ENCODE data around the gene DLGAP4.

The DLGAP4 gene

DNA sequence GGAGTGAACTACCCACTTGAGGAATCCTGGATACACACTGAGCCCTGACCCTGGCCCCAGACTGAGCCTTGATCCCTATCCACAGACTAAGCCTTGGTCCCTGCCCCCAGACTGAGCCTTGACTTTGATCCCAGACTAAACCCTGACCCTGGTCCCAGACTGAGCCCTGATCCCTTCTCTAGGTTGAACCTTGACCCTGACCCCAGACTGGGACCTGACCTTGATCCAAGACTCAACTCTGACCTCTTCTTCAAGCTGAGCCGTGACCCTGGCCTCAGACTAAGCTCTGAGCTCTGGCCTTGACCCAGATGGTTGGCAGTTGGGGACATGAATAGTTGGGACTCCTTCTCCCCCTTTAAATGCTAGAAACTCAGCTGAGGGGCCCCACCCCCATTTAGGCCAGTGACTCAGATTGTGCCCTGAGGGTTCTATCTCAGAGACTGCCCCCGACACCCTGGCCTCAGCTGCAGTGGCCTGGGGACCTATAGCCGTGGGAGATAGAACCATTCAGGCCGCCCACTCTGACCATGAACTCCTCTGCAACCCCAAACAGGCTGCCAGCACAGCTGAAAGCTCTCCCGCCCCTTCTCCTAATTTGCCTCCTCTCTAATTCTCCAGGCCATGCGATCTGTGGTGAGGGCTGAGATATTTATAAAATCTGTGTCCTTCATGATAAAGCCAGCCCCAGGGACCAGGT lies 84.7 kb downstream of the DLGAP4 start:
- Histone ChIP-seq H3K4me2 (no peak overlapping the region), H3K36me3 (no peaks in the 10 kb centered on the region), H3K9ac (no peak overlapping the region), H3K9me3 (no peaks in the 10 kb centered on the region), H3K4me1 (no peaks in the 10 kb centered on the region), H3K4me3 (no peak overlapping the region), H4K20me1 (peaks cover 2% of the 10 kb centered on the region; the same call in 1 of the 2 replicates), H3K27me3 (no peaks in the 10 kb centered on the region), H3K27ac (no peak overlapping the region)
- no peak for TF ChIP-seq Cebpa-rat (IDR thresholded peaks at IDR 0.05)

DNA sequence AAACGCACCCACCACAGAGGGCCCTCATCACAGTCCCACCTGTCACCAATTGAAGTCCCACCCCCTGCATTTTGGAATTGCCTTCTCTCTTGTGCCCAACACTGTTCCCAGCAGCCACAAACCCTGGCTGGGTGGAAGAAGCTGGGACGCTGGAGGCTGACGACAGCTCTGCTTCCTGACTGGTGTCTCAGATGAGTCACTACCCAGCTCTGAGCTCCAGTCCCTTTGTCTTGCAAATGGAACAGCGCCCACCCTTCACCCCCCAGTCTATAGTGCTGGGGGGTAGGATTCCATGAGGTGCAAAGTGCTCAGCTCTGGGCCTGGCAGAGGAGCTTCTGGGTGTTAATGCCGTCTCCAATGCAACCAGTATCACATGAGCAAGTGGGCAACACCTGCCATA lies 85.3 kb downstream of the DLGAP4 start:
- Histone ChIP-seq H3K4me2 (no peak overlapping the region), H3K9ac (no peak overlapping the region)

DNA sequence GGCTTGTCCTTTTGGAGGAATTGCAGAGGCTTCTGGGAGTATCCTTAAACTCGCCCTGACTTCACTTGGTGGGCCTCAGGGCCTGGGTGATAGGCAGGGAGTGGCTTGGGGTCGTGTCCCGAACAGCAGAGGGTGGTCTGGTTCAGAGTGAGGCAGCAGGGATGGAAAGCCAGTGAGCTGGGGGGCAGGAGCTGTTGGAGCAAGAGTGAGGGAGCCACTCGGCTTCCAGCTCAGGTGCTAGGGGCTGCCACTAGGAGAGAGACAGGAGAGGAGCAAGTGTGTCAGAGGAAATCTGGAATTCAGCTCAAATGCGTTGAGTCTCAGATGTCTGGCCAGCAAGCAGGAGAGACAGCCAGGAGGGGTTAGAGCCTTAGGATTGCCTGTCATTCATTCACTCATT lies 85.8 kb downstream of the DLGAP4 start:
- no peak overlapping the region for H3K27ac ChIP-seq
- H3K36me3 ChIP-seq: no peaks in the 10 kb centered on the region
- no peaks in the 10 kb centered on the region for H3K27me3 ChIP-seq
- H3K9ac ChIP-seq: no peak overlapping the region
- no peaks in the 10 kb centered on the region for H4K20me1 ChIP-seq
- H3K4me3 ChIP-seq: no peak overlapping the region
- H3K4me1 ChIP-seq: no peaks in the 10 kb centered on the region
- H3K9me3 ChIP-seq: no peaks in the 10 kb centered on the region
- no peak for TF ChIP-seq Cebpa-rat (IDR thresholded peaks at IDR 0.05)
- H3K4me2 ChIP-seq: no peak overlapping the region

More for the DNA sequence above, 85.3 kb downstream of the DLGAP4 start:
- Histone ChIP-seq H3K36me3 (no peaks in the 10 kb centered on the region), H3K9me3 (no peaks in the 10 kb centered on the region), H3K27me3 (no peaks in the 10 kb centered on the region), H4K20me1 (no peaks in the 10 kb centered on the region), H3K27ac (no peak overlapping the region), H3K4me3 (no peak overlapping the region), H3K4me1 (no peaks in the 10 kb centered on the region)
- TF ChIP-seq Cebpa-rat (IDR thresholded peaks at IDR 0.05): no peak

DNA sequence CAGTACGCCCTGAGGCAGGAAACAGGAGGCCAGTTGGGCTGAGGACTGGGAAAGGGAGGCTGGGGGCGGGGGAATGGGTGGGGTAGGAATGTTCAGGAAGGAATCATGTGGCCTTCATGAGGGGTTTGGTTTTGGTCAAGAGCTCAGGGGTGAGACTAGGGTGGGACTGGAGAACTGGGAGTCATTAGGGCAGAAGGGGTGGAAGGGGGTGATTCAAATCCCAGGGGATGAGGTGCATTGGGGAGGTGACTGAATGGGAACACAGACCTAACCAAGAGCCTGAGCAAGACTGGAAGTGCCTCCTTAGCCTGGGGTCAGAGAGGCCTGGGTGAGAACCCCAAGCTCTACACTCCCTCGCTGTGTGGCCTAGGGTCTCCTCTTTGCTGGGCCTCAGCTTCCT lies 86.8 kb downstream of the DLGAP4 start:
- Histone ChIP-seq H3K4me2 (no peak overlapping the region), H3K27ac (no peak overlapping the region), H3K4me3 (no peak overlapping the region), H3K9ac (no peak overlapping the region), H3K27me3 (no peaks in the 10 kb centered on the region), H3K4me1 (no peaks in the 10 kb centered on the region), H3K36me3 (no peaks in the 10 kb centered on the region), H4K20me1 (no peaks in the 10 kb centered on the region), H3K9me3 (no peaks in the 10 kb centered on the region)
- TF ChIP-seq Cebpa-rat (IDR thresholded peaks at IDR 0.05): no peak

DNA sequence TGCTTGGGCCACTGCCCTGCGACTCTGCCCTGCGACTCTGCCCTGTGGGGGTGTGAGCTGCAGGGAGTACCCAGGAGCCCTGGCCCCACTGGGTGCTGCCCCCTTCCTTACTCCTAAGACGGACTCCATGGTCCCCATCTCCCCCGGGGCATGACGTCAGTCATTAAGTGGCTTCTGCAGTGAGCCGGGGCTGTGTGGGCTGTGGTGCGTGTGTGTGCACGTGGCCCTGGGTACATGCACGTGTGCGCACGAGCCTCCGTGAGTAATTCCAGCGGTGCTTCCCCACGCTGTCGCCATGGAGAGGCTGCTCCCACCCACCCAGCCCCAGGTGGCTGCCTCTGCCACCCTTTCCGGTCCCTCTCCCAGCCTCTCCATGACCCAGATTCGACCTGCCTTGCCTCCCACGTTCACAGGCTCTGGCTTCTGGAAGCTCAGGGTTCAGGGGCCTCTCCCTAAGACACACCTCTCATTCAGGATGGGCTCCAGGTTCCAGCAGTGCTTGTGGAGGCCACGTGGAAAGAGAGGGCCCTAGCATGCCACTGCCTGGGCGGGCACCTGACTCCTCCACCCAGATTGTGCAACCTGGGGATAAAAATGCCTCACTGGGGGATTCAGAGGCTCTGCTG lies 88.3 kb downstream of the DLGAP4 start:
- Histone ChIP-seq H3K9ac (no peak overlapping the region), H3K27me3 (no peaks in the 10 kb centered on the region), H3K4me1 (no peaks in the 10 kb centered on the region), H3K9me3 (no peaks in the 10 kb centered on the region), H3K27ac (no peak overlapping the region), H3K4me3 (no peak overlapping the region), H3K36me3 (no peaks in the 10 kb centered on the region), H4K20me1 (no peaks in the 10 kb centered on the region), H3K4me2 (no peak overlapping the region)
- no peak for TF ChIP-seq Cebpa-rat (IDR thresholded peaks at IDR 0.05)

DNA sequence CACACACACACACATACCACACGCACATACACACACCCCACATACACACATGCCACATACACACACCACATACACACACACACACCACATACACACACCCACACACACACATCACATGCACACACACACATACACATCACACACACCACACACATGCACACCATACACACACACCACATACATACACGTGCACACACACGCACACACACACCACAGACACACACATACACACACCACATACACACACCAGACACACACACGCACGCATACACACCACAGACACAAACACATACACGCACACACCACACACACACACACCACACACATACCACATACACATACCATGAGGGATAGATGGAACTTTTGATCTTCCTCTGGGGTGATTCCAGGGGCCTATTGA lies 90.2 kb downstream of the DLGAP4 start:
- H3K9me3 ChIP-seq: no peaks in the 10 kb centered on the region
- TF ChIP-seq Cebpa-rat (IDR thresholded peaks at IDR 0.05): no peak
- H4K20me1 ChIP-seq: no peaks in the 10 kb centered on the region
- no peak overlapping the region for H3K27ac ChIP-seq
- no peaks in the 10 kb centered on the region for H3K4me1 ChIP-seq
- H3K4me2 ChIP-seq: no peak overlapping the region
- no peak overlapping the region for H3K4me3 ChIP-seq
- H3K27me3 ChIP-seq: no peaks in the 10 kb centered on the region
- no peak overlapping the region for H3K9ac ChIP-seq
- no peaks in the 10 kb centered on the region for H3K36me3 ChIP-seq

DNA sequence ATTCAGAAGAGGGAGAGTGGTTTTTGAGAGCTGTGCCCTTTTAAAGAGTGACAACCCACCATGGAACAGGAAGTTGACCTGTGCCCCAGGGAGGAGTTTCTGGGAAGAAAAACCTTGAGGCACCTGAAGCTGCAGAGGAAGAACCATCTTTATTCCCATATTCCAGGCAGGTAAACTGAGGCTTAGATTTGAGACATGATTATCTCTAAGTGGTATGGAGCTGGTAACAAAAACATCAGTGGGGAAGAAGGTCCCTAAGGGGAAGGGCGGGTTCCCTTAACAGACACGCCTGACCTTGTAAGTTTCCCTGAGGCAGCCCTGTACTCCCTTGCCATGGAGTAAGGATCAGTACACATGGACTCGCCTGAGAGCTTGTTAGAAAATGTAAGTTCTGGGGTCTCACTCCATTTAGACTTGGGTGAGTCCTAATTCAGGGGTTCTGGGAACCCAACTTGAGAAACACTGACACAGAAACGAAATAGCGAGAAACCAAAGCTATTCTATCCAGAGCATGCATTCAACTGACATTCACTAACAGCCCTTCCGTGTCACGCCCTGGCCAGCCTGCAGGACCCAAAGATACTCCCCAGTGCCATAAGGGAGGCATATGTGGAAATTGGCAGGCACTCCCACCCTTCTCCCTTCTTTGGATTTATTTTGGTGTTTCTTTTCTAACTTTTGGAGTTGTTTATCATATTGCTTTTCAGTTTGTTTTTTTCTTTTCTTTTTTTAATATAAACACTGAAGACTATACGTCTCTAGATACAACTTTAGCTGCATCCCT lies 90.9 kb downstream of the DLGAP4 start:
- no peak for TF ChIP-seq Cebpa-rat (IDR thresholded peaks at IDR 0.05)
- no peak overlapping the region for H3K27ac ChIP-seq
- H4K20me1 ChIP-seq: no peaks in the 10 kb centered on the region
- no peak overlapping the region for H3K4me3 ChIP-seq
- no peak overlapping the region for H3K4me2 ChIP-seq
- H3K4me1 ChIP-seq: no peaks in the 10 kb centered on the region
- no peak overlapping the region for H3K9ac ChIP-seq
- no peaks in the 10 kb centered on the region for H3K9me3 ChIP-seq
- no peaks in the 10 kb centered on the region for H3K36me3 ChIP-seq
- no peaks in the 10 kb centered on the region for H3K27me3 ChIP-seq

DNA sequence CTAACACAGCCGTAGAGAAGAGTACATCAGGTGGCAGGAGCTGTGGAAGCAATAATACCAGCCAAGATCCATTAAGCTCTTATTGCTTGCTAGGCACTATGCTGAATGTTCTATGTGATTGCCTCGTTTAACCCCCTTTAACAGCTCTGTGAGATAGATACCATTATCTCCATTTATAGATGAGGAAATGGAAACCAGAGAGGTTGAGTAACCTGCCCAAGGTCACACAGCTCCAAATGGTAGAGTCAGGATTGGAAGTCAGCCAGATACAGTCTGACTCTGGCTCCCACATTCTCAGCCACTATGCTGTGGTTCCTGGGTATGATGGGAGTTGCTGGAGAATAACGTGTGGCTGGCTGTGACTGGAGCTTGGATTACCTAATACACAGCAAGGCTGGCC lies 92.4 kb downstream of the DLGAP4 start:
- Histone ChIP-seq H3K36me3 (no peaks in the 10 kb centered on the region), H3K27me3 (no peaks in the 10 kb centered on the region), H3K4me2 (no peak overlapping the region), H3K4me3 (no peak overlapping the region), H3K4me1 (no peaks in the 10 kb centered on the region), H4K20me1 (no peaks in the 10 kb centered on the region), H3K9me3 (no peaks in the 10 kb centered on the region), H3K27ac (no peak overlapping the region), H3K9ac (no peak overlapping the region)
- TF ChIP-seq Cebpa-rat (IDR thresholded peaks at IDR 0.05): no peak

DNA sequence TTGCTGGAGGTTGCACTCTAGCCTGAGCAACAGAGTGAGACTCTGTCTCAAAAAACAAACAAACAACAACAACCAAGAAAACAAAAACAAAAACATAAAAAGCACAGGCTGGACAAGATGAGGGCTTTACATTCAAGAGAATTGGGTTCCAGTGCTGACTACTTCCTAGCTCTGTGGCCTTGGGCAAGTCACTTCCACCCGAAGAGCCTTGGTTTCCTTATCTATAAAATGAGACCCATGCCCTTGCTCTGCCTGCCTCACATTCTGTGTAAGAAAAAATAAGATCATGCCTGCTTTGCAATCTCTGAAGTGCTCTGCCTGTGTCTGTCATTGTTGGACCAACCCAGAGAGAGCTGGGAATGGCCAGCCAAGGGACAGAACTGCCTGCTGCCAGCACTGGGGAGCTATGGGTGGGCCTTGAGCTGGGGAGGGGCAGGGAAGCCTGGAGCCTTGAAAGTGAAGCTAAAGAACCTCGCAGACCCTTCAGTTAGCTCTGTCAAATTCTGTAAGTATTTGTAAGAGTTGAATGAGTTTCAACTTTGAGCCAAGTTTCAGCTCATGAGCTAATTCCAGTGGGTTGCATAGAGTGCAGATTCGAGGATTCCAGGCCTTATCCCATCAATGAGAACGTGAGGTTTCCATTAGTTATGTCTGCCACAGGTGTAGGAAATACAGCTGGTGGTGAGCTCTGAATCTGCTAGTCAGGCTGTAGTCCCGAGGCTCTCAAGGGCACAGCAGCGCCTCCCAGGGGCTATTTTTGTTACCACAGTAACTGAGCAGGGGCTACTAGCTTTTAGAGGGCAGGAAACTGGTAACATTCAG lies 93.2 kb downstream of the DLGAP4 start:
- H3K4me2 ChIP-seq: no peak overlapping the region
- H4K20me1 ChIP-seq: no peaks in the 10 kb centered on the region
- H3K27me3 ChIP-seq: no peaks in the 10 kb centered on the region
- H3K9me3 ChIP-seq: no peaks in the 10 kb centered on the region
- H3K36me3 ChIP-seq: no peaks in the 10 kb centered on the region
- H3K4me1 ChIP-seq: 0 out of 2 replicates have a peak, but pooled peaks cover under 1% of the 10 kb centered on the region
- H3K9ac ChIP-seq: no peak overlapping the region
- TF ChIP-seq Cebpa-rat (IDR thresholded peaks at IDR 0.05): no peak
- H3K27ac ChIP-seq: no peak overlapping the region
- H3K4me3 ChIP-seq: no peak overlapping the region
